ENCODE measurements around the gene CFC1.
"Not testable (repeated sequence)": the region's sequence is repeated elsewhere in the genome, so short reads cannot be mapped to it uniquely, and the experiment has no call there.

CFC1 gene

DNA sequence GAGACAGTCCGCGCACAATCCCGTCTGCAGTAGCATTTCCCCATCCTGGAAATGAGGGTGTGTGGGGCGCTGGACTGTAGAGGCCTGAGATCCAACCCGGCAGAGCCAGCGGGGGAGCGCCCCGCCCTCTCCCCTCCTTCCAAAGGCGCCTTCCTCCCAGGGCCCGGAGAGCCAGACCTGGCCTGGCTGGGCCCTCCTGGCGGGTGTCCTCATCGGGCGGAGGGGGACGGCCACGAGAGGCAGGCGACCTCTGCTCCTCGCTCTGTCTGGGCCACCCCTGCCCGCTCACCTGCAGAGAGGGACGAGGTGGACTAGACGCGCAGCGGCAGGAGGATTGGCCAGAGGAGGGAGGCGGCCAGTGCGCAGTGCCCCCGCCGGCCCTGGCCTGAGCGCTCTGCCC, 49.9 kb downstream of the CFC1 start:
- H3K27me3 ChIP-seq (replicated peaks; ENCODE audit: control insufficient read depth, insufficient read depth, low read length, poor library complexity, severe bottlenecking); DNase-seq; H3K9me3 ChIP-seq (ENCODE audit: control insufficient read depth, low read length); H3K4me1 ChIP-seq (ENCODE audit: control insufficient read depth, insufficient read depth, low read length, poor library complexity, severe bottlenecking); H3K27ac ChIP-seq (ENCODE audit: insufficient read depth, low read length, poor library complexity, severe bottlenecking); H3K36me3 ChIP-seq (ENCODE audit: control insufficient read depth, insufficient read depth, low read length); H3K4me3 ChIP-seq (ENCODE audit: insufficient read depth, low read depth, low read length, poor library complexity, severe bottlenecking): not testable (repeated sequence)

DNA sequence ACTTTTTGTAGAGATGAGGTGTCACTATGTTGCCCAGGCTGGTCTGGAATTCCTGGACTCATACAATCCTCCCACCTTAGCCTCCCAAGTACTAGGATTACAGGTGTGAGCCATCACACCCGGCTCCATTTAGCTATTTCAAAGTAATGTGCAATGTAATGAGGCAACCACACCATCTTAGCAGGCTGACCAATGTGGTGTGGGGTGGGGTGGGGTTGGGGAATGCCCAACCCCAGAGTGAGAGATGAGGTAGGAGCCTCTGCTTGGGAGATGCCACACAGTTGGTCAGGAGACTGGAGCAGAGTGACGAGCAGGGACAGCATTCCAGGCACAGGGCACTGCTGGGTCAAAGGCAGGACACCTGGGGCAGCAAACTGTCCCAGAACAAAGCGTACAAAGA, 51.0 kb downstream of the CFC1 start:
- not testable (repeated sequence) for H3K4me1 ChIP-seq (ENCODE audit: control insufficient read depth, insufficient read depth, low read length, poor library complexity, severe bottlenecking); DNase-seq; H3K9me3 ChIP-seq (ENCODE audit: control insufficient read depth, low read length); H3K36me3 ChIP-seq (ENCODE audit: control insufficient read depth, insufficient read depth, low read length); H3K27me3 ChIP-seq (replicated peaks; ENCODE audit: control insufficient read depth, insufficient read depth, low read length, poor library complexity, severe bottlenecking); H3K27ac ChIP-seq (ENCODE audit: insufficient read depth, low read length, poor library complexity, severe bottlenecking); H3K4me3 ChIP-seq (ENCODE audit: insufficient read depth, low read depth, low read length, poor library complexity, severe bottlenecking)

DNA sequence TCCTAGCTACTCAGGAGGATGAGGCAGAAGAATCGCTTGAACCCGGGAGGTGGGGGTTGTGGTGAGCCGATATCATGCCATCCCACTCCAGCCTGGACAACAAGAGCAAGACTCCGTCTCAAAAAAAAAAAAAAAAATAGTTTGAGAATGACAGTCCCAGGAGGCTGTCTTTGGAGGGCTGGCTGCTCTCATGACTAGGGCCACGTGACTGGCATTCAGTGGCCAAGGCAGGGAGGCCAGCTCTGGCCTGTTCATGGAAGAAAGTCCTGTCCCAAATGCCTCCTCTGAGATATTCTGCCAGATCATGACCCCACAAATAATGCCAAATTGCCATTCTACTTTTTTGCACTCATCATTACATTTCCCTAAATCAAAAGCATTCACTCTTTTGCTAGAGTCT, 54.4 kb downstream of the CFC1 start:
- not testable (repeated sequence) for DNase-seq; H3K4me1 ChIP-seq (ENCODE audit: control insufficient read depth, insufficient read depth, low read length, poor library complexity, severe bottlenecking); H3K27me3 ChIP-seq (replicated peaks; ENCODE audit: control insufficient read depth, insufficient read depth, low read length, poor library complexity, severe bottlenecking); H3K27ac ChIP-seq (ENCODE audit: insufficient read depth, low read length, poor library complexity, severe bottlenecking); H3K36me3 ChIP-seq (ENCODE audit: control insufficient read depth, insufficient read depth, low read length); H3K9me3 ChIP-seq (ENCODE audit: control insufficient read depth, low read length); H3K4me3 ChIP-seq (ENCODE audit: insufficient read depth, low read depth, low read length, poor library complexity, severe bottlenecking)

DNA sequence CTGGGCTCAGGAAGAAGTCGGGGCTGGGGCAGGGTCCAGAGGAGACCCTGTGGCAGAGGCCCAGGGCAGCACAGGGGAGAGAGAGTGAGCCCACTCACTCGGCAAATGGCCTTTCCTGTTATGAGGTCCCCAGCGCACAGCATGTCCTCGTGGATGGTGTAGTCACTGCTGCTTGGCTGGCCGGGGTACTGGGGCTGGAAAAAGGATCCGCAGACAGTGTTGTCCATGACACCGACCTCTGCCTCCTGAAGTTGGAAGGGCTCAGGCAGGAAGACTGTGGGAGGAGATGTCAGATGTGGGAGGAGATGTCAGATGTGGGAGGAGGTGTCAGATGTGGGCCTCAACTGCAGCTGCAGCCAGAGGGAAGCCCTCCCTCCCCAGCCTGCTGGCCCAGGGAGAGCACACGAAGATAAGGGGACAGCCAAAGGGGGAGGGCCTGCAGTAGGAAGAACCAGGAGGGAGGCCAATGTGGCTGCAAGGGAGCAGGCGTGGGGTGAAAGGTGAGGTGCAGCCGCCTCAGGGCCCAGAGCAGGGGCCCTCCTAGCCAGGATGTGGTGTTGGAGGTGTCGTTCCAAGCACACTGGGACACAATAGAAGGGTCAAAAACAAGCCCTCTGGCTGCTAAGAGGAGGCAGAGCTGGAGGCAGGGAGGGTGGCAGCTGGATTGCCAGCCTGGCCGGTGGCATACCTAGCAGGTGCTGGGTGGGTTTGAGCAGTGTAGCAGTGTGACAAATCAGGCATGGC, 55.4 kb downstream of the CFC1 start:
- not testable (repeated sequence) for H3K27ac ChIP-seq (ENCODE audit: insufficient read depth, low read length, poor library complexity, severe bottlenecking); H3K4me1 ChIP-seq (ENCODE audit: control insufficient read depth, insufficient read depth, low read length, poor library complexity, severe bottlenecking); H3K36me3 ChIP-seq (ENCODE audit: control insufficient read depth, insufficient read depth, low read length); H3K9me3 ChIP-seq (ENCODE audit: control insufficient read depth, low read length); DNase-seq; H3K4me3 ChIP-seq (ENCODE audit: insufficient read depth, low read depth, low read length, poor library complexity, severe bottlenecking); H3K27me3 ChIP-seq (replicated peaks; ENCODE audit: control insufficient read depth, insufficient read depth, low read length, poor library complexity, severe bottlenecking)

DNA sequence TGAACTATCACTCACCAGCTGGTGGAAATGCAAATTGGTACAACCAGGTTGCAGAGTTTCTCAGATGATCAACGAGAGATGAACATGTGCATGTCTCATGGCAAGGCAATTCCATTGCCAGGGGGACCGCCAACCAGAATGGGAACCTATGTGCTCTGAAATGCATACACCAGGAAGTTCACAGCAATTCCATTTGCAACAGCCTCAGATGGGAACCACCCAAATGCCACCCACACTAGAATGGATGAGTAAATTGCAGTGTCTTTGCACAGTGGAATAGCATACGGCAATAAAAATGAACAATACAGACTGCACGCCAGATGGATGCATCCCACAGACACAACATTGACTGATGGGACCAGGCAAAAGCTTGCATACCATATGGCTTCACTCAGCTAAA, 56.6 kb downstream of the CFC1 start:
- not testable (repeated sequence) for H3K9me3 ChIP-seq (ENCODE audit: control insufficient read depth, low read length); H3K36me3 ChIP-seq (ENCODE audit: control insufficient read depth, insufficient read depth, low read length); H3K27ac ChIP-seq (ENCODE audit: insufficient read depth, low read length, poor library complexity, severe bottlenecking); H3K4me3 ChIP-seq (ENCODE audit: insufficient read depth, low read depth, low read length, poor library complexity, severe bottlenecking); DNase-seq; H3K4me1 ChIP-seq (ENCODE audit: control insufficient read depth, insufficient read depth, low read length, poor library complexity, severe bottlenecking); H3K27me3 ChIP-seq (replicated peaks; ENCODE audit: control insufficient read depth, insufficient read depth, low read length, poor library complexity, severe bottlenecking)
